Right lobe of liver (tissue), 6 donors: ENCODE measurements around the gene VWC2. TPM values are rescaled to one million over a fixed set of nuclear protein-coding genes. Genes with fewer than 3 reads are reported as not detected.

Experiments
- ATAC-seq, 4 donors: fragments of 200-7000 bp; cut with Tn5 transposase; one replicate each; pipeline ENCODE4 v1.9.1; 2020; ENCODE audit warnings: mild to moderate bottlenecking in 4 of 4, moderate library complexity in 4 of 4
- DNase-seq, 3 donors: peaks; one replicate each; pipeline ENCODE4 v3.0.0-alpha.2; 2020
- H3K27ac ChIP-seq, 3 donors: fragments of 200-600 bp; one replicate each; pipeline ENCODE4 v1.8.0; 2022
- H3K27me3 ChIP-seq, 2 donors: fragments of 200-600 bp; one replicate each; pipeline ENCODE4 v1.8.0; 2022
- H3K36me3 ChIP-seq, 4 donors: fragments of 200-600 bp; sonication (generic) in 1 of 4; one replicate each; pipeline versions ENCODE4 v1.5.1 to v1.8.0; 2017 to 2022; ENCODE audit warnings: control low read depth in 1 of 4
- H3K4me1 ChIP-seq, 4 donors: fragments of 200-600 bp; sonication (generic) in 1 of 4; one replicate each; pipeline versions ENCODE4 v1.5.1 to v1.8.0; 2017 to 2022; ENCODE audit warnings: control low read depth in 1 of 4
- H3K4me3 ChIP-seq, 3 donors: fragments of 200-600 bp; one replicate each; pipeline ENCODE4 v1.8.0; 2022
- H3K9me3 ChIP-seq, 4 donors: fragments of 200-600 bp; sonication (generic) in 1 of 4; one replicate each; pipeline versions ENCODE4 v1.5.1 to v1.8.0; 2017 to 2022; ENCODE audit warnings: control low read depth in 1 of 4
- POLR2A ChIP-seq: fragments of 450-650 bp; IDR thresholded peaks from one replicate; pipeline ENCODE4 v1.6.1; 2017; ENCODE audit warnings: antibody characterized with exemption, mild to moderate bottlenecking
- WGBS: methylation state at CpG from one replicate; pipeline ENCODE4 v1.1.6; 2018; ENCODE audit warnings: low coverage, low lambda C conversion rate; ENCODE audit not compliant: insufficient coverage; ENCODE audit errors: missing lambda C conversion rate; 5-methylcytosine and 5-hydroxymethylcytosine counted together
- intact Hi-C, 2 donors: fragments of 100-400 bp; cut with DNase I; formaldehyde crosslinking; loops; one replicate each; pipeline versions ENCODE4 v1.11.2 to v1.14.1; 2022
- total RNA-seq, 6 experiments: library from RNA; depleted of rRNA in 2 of 6; stranded (reverse); fragments of >200 nt in 2 of 6; fragmentation: NEBNext Ultra II Directional in 3 of 6; extraction: Animal tissue kit (Norgen Biotek cat#: 25700) in 3 of 6; gene quantifications; one replicate each; pipeline versions ENCODE4 v1.1.0 to v1.2.4, GENCODE V29; 2016 to 2023
- TF ChIP-seq, protein P1 (sequence below), 4 donors: fragments of 200-600 bp in 3 of 4; fragments of 450-650 bp in 1 of 4; IDR thresholded peaks; one replicate each; pipeline versions ENCODE4 v1.5.1 to v1.8.0; 2016 to 2022; ENCODE audit warnings: antibody characterized with exemption in 4 of 4, mild to moderate bottlenecking in 2 of 4
- donor health status: DM: no; HTN: yes; CAD: no.
- donor health status: DM: no; HTN: no; CAD: no.
- donor health status: DM: no; HTN: no; CAD: no.
- donor health status: DM: no; HTN: yes; CAD: no.
- donor health status: DM: no; HTN: yes; CAD: no.

Gene VWC2
- total RNA-seq, 6 experiments from 2014 or later: not detected

DNA sequence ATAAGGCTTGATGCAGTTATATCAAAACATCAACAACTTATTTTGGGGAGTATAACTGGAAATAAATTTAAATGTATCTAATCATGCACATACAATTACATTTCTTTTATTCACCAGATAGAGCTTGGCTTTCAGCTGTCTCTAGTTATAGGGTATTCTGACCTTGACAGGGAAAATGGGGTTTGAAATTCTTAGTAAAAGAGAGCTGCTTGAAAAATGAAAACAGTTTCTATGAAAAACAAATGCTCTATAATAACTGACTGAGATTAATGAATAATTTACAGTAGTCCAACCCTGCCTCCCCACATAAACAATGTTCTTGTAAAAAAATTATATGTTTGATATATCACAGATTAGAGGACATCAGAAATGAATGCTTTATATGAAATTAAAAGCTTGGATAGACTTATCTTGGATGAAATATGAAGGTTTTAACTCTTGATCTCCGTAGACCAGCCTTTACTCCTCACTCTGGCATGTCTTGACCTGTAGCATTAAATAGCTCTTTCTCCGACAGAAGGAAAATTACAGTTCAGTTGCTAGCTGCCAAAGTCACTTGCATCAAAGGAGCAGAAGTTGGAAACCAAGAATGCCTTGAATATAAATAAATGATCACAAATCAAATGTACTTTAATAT lies 32.1 kb downstream of the VWC2 start:
- WGBS: 62% methylated on average over 2 of the region's 2 CpGs
- Histone ChIP-seq H3K27me3 (no peaks in the 10 kb centered on the region), H3K36me3 (no peaks in the 10 kb centered on the region), H3K4me1 (no peaks in the 10 kb centered on the region), H3K4me3 (no peak overlapping the region), H3K27ac (no peak overlapping the region), H3K9me3 (no peaks in the 10 kb centered on the region)
- TF ChIP-seq, protein P1, sequence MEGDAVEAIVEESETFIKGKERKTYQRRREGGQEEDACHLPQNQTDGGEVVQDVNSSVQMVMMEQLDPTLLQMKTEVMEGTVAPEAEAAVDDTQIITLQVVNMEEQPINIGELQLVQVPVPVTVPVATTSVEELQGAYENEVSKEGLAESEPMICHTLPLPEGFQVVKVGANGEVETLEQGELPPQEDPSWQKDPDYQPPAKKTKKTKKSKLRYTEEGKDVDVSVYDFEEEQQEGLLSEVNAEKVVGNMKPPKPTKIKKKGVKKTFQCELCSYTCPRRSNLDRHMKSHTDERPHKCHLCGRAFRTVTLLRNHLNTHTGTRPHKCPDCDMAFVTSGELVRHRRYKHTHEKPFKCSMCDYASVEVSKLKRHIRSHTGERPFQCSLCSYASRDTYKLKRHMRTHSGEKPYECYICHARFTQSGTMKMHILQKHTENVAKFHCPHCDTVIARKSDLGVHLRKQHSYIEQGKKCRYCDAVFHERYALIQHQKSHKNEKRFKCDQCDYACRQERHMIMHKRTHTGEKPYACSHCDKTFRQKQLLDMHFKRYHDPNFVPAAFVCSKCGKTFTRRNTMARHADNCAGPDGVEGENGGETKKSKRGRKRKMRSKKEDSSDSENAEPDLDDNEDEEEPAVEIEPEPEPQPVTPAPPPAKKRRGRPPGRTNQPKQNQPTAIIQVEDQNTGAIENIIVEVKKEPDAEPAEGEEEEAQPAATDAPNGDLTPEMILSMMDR (IDR thresholded peaks at IDR 0.05): no peak
- TF ChIP-seq POLR2A: no peak
- no peak for ATAC-seq
- no peak for DNase-seq
- intact Hi-C loops: no loop called here

GRCh38 chr7:49812534-49812933 lies 39.1 kb downstream of the VWC2 start:
- ATAC-seq (no peak), DNase-seq (no peak)
- Histone ChIP-seq H3K27me3 (no peaks in the 10 kb centered on the region), H3K27ac (no peak overlapping the region), H3K4me3 (no peak overlapping the region), H3K4me1 (no peaks in the 10 kb centered on the region), H3K9me3 (no peaks in the 10 kb centered on the region), H3K36me3 (no peaks in the 10 kb centered on the region)
- intact Hi-C loops: no loop called here
- TF ChIP-seq POLR2A: no peak
- TF ChIP-seq, protein P1 (IDR thresholded peaks at IDR 0.05): no peak

DNA sequence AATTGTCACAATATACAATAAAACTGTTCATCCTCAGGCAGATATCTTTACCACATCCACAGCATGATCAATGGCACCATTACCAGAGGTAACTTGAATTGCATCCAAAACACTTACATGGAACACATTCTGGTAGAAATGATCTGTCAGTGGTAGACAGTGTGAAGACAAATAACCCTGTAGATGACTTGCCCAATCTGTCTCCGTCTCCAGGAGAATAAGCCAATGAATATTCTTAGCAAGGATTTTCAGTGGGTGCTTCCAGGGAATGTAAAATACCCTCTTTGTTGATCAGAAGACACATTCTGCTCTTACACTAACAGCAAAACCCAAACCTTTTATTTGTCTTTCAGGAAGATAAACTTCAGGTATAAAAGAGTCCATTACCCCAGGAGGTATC lies 43.8 kb downstream of the VWC2 start:
- intact Hi-C loops: no loop called here
- ATAC-seq (no peak), DNase-seq (no peak)
- no peaks in the 10 kb centered on the region for H3K9me3 ChIP-seq
- H3K27ac ChIP-seq: no peak overlapping the region
- no peaks in the 10 kb centered on the region for H3K36me3 ChIP-seq
- no peaks in the 10 kb centered on the region for H3K4me1 ChIP-seq
- H3K27me3 ChIP-seq: no peaks in the 10 kb centered on the region
- no peak overlapping the region for H3K4me3 ChIP-seq
- 50% methylated on average over 1 of the region's 1 CpG for WGBS
- TF ChIP-seq, protein P1 (IDR thresholded peaks at IDR 0.05): no peak

- Histone ChIP-seq H3K36me3 (no peaks in the 10 kb centered on the region), H3K9me3 (no peaks in the 10 kb centered on the region), H3K27ac (no peak overlapping the region), H3K27me3 (no peaks in the 10 kb centered on the region), H3K4me1 (no peaks in the 10 kb centered on the region), H3K4me3 (no peak overlapping the region)
- intact Hi-C loops: no loop called here
- no peak for DNase-seq
- ATAC-seq: no peak
- TF ChIP-seq, protein P1 (IDR thresholded peaks at IDR 0.05): no peak
- TF ChIP-seq POLR2A: no peak
Measured at GRCh38 chr7:49821181-49821580, 47.7 kb downstream of the VWC2 start.

GRCh38 chr7:49822856-49823255 lies 49.4 kb downstream of the VWC2 start:
- no peak for ATAC-seq
- no peak for DNase-seq
- no peak for TF ChIP-seq POLR2A
- TF ChIP-seq, protein P1 (IDR thresholded peaks at IDR 0.05): no peak
- H3K4me1 ChIP-seq: no peaks in the 10 kb centered on the region
- H3K9me3 ChIP-seq: no peaks in the 10 kb centered on the region
- intact Hi-C loops: no loop called here
- H3K36me3 ChIP-seq: no peaks in the 10 kb centered on the region
- 31% methylated on average over 5 of the region's 5 CpGs for WGBS
- no peak overlapping the region for H3K4me3 ChIP-seq
- H3K27me3 ChIP-seq: no peaks in the 10 kb centered on the region
- no peak overlapping the region for H3K27ac ChIP-seq
